Neural progenitor cell (in vitro differentiated cells): ENCODE measurements around the gene VOPP1. TPM values are rescaled to one million over a fixed set of nuclear protein-coding genes. Genes with fewer than 3 reads are reported as not detected.

ENCODE experiments used
- DNase-seq: peaks from one replicate; pipeline ENCODE4 v3.0.0-alpha.2; 2016; ENCODE audit warnings: low spot score
- H2AFZ ChIP-seq: fragments of 200-600 bp; sonication (generic); replicated peaks from 2 replicates; pipeline ENCODE4 v1.6.1; 2016; ENCODE audit warnings: antibody characterized with exemption
- H3F3A ChIP-seq: fragments of 200-600 bp; sonication (generic); 2 replicates; pipeline ENCODE4 v1.6.1; 2016; ENCODE audit warnings: antibody characterized with exemption, low read depth
- H3K27ac ChIP-seq: fragments of 200-600 bp; sonication (generic); 2 replicates; pipeline ENCODE4 v1.5.1; 2016; ENCODE audit warnings: mild to moderate bottlenecking
- H3K27me3 ChIP-seq: fragments of 200-600 bp; sonication (generic); 2 replicates; pipeline ENCODE4 v1.6.1; 2016; ENCODE audit warnings: mild to moderate bottlenecking, moderate library complexity
- H3K36me3 ChIP-seq: fragments of 200-600 bp; sonication (generic); 2 replicates; pipeline ENCODE4 v1.5.1; 2016
- H3K4me1 ChIP-seq: fragments of 200-600 bp; sonication (generic); 2 replicates; pipeline ENCODE4 v1.6.1; 2016; ENCODE audit warnings: mixed run types
- H3K4me2 ChIP-seq: fragments of 200-600 bp; sonication (generic); 2 replicates; pipeline ENCODE4 v1.6.1; 2016
- H3K4me3 ChIP-seq: fragments of 200-600 bp; sonication (generic); 2 replicates; pipeline ENCODE4 v1.5.1; 2016
- H3K79me2 ChIP-seq: fragments of 200-600 bp; sonication (generic); 2 replicates; pipeline ENCODE4 v1.6.1; 2016; ENCODE audit warnings: low read depth
- H3K9ac ChIP-seq: fragments of 200-600 bp; sonication (generic); 2 replicates; pipeline ENCODE4 v1.6.1; 2016
- H3K9me3 ChIP-seq: fragments of 200-600 bp; sonication (generic); 2 replicates; pipeline ENCODE4 v1.5.1; 2016; ENCODE audit warnings: low read depth
- H4K20me1 ChIP-seq: fragments of 200-600 bp; sonication (generic); 2 replicates; pipeline ENCODE4 v1.6.1; 2016; ENCODE audit warnings: low read depth
- H3K27ac Mint-ChIP-seq: 3 replicates; pipeline ENCODE4 v1.8.0; 2021; ENCODE audit warnings: mixed read lengths
- H3K27me3 Mint-ChIP-seq: 2 replicates; pipeline ENCODE4 v1.8.0; 2022; ENCODE audit warnings: low read depth, mild to moderate bottlenecking, inconsistent platforms, moderate library complexity, mixed read lengths; ENCODE audit not compliant: insufficient read depth
- H3K36me3 Mint-ChIP-seq: 3 replicates; pipeline ENCODE4 v1.8.0; 2021; ENCODE audit warnings: mixed read lengths
- H3K4me1 Mint-ChIP-seq: 3 replicates; pipeline ENCODE4 v1.8.0; 2021; ENCODE audit warnings: mixed read lengths
- H3K4me3 Mint-ChIP-seq: 3 replicates; pipeline ENCODE4 v1.8.0; 2021; ENCODE audit warnings: mild to moderate bottlenecking, moderate library complexity, mixed read lengths
- H3K9me3 Mint-ChIP-seq: 3 replicates; pipeline ENCODE4 v1.8.0; 2020; ENCODE audit warnings: mixed read lengths
- CTCF ChIP-seq: fragments of 200-600 bp; sonication (generic); IDR thresholded peaks from 2 replicates; pipeline ENCODE4 v1.5.1; 2017; ENCODE audit warnings: antibody characterized with exemption, mild to moderate bottlenecking
- EZH2 ChIP-seq: fragments of 200-600 bp; sonication (generic); IDR thresholded peaks from 2 replicates; pipeline ENCODE4 v1.6.1; 2017; ENCODE audit warnings: antibody characterized with exemption, mild to moderate bottlenecking, moderate library complexity
- EZH2phosphoT487 ChIP-seq: fragments of 200-600 bp; sonication (generic); IDR thresholded peaks from 2 replicates; pipeline ENCODE4 v1.6.1; 2017; ENCODE audit warnings: antibody characterized with exemption
- total RNA-seq: library from RNA; depleted of rRNA; stranded (reverse); fragments of >200 nt; gene quantifications from 2 replicates; pipeline ENCODE4 v1.2.3, GENCODE V29; 2015; ENCODE audit warnings: low replicate concordance

The VOPP1 gene
- total RNA-seq, 1 donor from 2014 or later: 46.6 TPM

DNA sequence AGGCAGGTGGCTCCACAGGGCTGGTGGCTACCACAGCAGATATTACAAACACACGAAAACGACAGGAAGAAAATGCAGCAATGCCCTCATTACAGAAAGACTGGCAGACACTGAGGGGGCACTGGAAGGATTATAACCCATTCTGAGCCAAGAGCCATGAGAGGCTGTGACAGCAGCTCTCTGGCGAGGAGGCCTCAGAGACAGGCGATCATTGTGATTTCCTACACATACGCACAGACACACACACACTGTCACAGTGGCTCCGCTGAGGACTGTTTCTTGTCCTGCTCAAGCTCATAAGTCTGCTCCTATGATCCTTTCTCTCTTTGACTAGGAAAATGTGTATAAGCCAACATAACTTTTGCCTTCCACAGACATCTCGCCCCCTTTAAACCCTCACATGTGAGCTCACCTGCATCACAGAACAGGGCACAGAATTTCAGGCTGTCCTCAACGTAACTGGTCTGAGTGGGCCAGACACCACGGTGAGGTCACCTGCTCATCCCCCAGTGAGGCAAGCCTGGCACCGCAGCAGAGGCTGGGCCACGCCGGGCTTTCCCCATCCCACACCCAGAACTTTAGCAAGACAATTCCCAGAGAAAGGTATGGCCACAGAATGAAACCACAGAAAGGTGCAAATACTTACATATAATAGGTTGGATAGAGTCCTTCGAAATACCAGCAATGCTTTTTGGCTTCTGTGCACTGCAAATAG, 51.7 kb downstream of the VOPP1 start:
- peaks cover 17% of the 10 kb centered on the region for H3K4me1 Mint-ChIP-seq
- H3K79me2 ChIP-seq: peaks cover 28% of the 10 kb centered on the region
- no peaks in the 10 kb centered on the region for H3K9me3 ChIP-seq

DNA sequence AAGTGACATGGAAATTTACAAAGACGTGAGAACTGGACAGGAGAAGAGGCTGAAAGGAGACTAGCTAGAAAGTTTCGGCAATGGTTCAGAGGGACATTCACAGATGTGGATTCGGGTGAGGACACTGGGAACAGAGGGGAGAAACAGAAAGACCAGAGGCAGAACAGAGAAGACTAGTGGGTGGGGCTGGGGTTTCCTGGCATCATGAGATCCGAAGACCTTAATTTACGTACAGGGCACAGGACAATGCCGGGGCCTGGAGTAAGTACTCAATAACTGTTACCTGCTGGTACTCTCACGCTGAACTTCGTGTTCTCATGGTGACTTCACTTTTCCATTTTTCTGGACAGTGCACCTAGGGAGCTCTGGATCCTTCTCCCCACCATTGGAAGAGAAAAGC, 53.5 kb downstream of the VOPP1 start:
- H3K4me1 Mint-ChIP-seq: peaks cover 14% of the 10 kb centered on the region
- H3K79me2 ChIP-seq: peaks cover 21% of the 10 kb centered on the region

More for the DNA sequence above, 51.7 kb downstream of the VOPP1 start:
- Histone ChIP-seq H4K20me1 (peaks cover 49% of the 10 kb centered on the region), H3K36me3 (no peaks in the 10 kb centered on the region), H3K4me1 (peaks cover 15% of the 10 kb centered on the region), H2AFZ (no peak overlapping the region), H3K27ac (no peak overlapping the region), H3K27me3 (no peaks in the 10 kb centered on the region), H3F3A (no peaks in the 10 kb centered on the region), H3K9ac (no peak overlapping the region), H3K4me3 (no peak overlapping the region), H3K4me2 (no peak overlapping the region)
- Mint-ChIP-seq H3K27me3 (peaks cover 2% of the 10 kb centered on the region), H3K9me3 (no peaks in the 10 kb centered on the region), H3K27ac (peak overlapping the region; percentile 65), H3K4me3 (no peak overlapping the region), H3K36me3 (peaks cover 10% of the 10 kb centered on the region)
- TF ChIP-seq EZH2phosphoT487 (no peak), EZH2 (no peak), CTCF (no peak)
- DNase-seq: no peak

DNA sequence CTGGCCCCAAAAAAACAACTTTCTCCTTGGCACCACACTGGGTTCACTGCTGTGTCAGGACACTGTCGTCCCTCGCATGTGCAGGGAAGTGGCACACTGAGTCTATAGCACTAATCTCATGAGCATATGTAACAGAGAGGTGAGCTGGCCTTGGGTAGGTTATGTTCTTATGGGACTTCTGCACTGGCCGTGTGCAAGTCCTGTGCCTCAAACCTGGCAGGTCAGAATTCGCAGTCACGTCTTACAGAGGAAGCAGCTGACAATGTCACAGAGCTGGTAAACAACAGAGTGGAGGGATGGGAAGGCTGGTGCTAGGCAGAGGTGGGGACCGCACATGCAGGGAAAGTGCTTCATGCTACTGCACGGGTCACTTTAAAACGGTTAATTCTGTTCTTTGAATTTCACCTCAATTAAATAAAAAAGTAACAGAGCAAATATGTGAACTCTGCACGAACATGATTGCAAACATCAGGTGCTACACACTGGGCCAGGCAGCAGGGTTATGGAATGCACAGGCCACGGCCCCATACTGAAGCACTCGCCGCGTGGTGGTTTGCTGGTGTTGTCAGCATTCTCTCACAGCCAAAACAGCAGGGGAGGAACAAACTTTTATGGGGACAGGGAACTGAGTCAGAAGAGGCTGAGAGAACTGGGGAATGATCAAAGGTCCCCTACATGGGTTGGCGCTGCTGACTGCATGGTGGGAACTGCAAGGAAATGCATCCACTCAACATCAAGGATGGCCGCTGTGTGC, 54.2 kb downstream of the VOPP1 start:
- no peak for DNase-seq
- H3K4me2 ChIP-seq: no peak overlapping the region
- Mint-ChIP-seq H3K27ac (no peak overlapping the region), H3K27me3 (peaks cover 3% of the 10 kb centered on the region), H3K4me3 (no peak overlapping the region), H3K9me3 (no peaks in the 10 kb centered on the region), H3K36me3 (peaks cover 11% of the 10 kb centered on the region), H3K4me1 (peaks cover 14% of the 10 kb centered on the region)
- no peak overlapping the region for H3K9ac ChIP-seq
- no peak overlapping the region for H3K4me3 ChIP-seq
- H3K36me3 ChIP-seq: no peaks in the 10 kb centered on the region
- H3K9me3 ChIP-seq: no peaks in the 10 kb centered on the region
- peaks cover 15% of the 10 kb centered on the region for H3K4me1 ChIP-seq
- H2AFZ ChIP-seq: no peak overlapping the region
- no peak overlapping the region for H3K27ac ChIP-seq
- H3F3A ChIP-seq: no peaks in the 10 kb centered on the region
- peaks cover 33% of the 10 kb centered on the region for H4K20me1 ChIP-seq
- H3K79me2 ChIP-seq: peaks cover 16% of the 10 kb centered on the region
- TF ChIP-seq EZH2phosphoT487: no peak
- TF ChIP-seq EZH2: no peak
- TF ChIP-seq CTCF: no peak
- no peaks in the 10 kb centered on the region for H3K27me3 ChIP-seq

More for the DNA sequence above, 53.5 kb downstream of the VOPP1 start:
- no peak overlapping the region for H3K9ac ChIP-seq
- TF ChIP-seq CTCF (no peak), EZH2phosphoT487 (no peak), EZH2 (no peak)
- H3K4me1 ChIP-seq: peaks cover 15% of the 10 kb centered on the region
- Mint-ChIP-seq H3K9me3 (no peaks in the 10 kb centered on the region), H3K36me3 (peaks cover 8% of the 10 kb centered on the region), H3K4me3 (no peak overlapping the region), H3K27ac (no peak overlapping the region), H3K27me3 (peaks cover 3% of the 10 kb centered on the region)
- H3K27me3 ChIP-seq: no peaks in the 10 kb centered on the region
- no peaks in the 10 kb centered on the region for H3K9me3 ChIP-seq
- H3F3A ChIP-seq: no peaks in the 10 kb centered on the region
- peaks cover 35% of the 10 kb centered on the region for H4K20me1 ChIP-seq
- DNase-seq: no peak
- no peak overlapping the region for H2AFZ ChIP-seq
- H3K27ac ChIP-seq: no peak overlapping the region
- H3K4me2 ChIP-seq: no peak overlapping the region
- H3K36me3 ChIP-seq: no peaks in the 10 kb centered on the region
- no peak overlapping the region for H3K4me3 ChIP-seq
